GM10248 (cell line): ENCODE data around the gene MFAP3.
"Not testable (repeated sequence)": the region's sequence is repeated elsewhere in the genome, so short reads cannot be mapped to it uniquely, and the experiment has no call there.

Experiments used
- CTCF ChIA-PET: fragments of 300-600 bp; sonication (Branson Sonifier 250); formaldehyde crosslinking; extraction: SDS; loops from one replicate; lab custom pipeline; 2021; ENCODE audit warnings: antibody characterized with exemption; lab: Yijun Ruan, JAX
- POLR2A ChIA-PET: fragments of 350-650 bp; sonication (Branson Sonifier 250); formaldehyde crosslinking; extraction: SDS; loops from one replicate; lab custom pipeline; 2020; ENCODE audit warnings: antibody characterized with exemption; lab: Yijun Ruan, JAX
- DNase-seq: peaks from one replicate; pipeline ENCODE4 v3.0.0; 2012; ENCODE audit errors: extremely low spot score
- TF ChIP-seq, protein P1 (sequence below): IDR thresholded peaks from 2 replicates; pipeline ENCODE4 v1.5.1; 2012; ENCODE audit warnings: mild to moderate bottlenecking, low read depth; ENCODE audit errors: extremely low read depth, missing control alignments, control extremely low read depth

MFAP3 gene

DNA sequence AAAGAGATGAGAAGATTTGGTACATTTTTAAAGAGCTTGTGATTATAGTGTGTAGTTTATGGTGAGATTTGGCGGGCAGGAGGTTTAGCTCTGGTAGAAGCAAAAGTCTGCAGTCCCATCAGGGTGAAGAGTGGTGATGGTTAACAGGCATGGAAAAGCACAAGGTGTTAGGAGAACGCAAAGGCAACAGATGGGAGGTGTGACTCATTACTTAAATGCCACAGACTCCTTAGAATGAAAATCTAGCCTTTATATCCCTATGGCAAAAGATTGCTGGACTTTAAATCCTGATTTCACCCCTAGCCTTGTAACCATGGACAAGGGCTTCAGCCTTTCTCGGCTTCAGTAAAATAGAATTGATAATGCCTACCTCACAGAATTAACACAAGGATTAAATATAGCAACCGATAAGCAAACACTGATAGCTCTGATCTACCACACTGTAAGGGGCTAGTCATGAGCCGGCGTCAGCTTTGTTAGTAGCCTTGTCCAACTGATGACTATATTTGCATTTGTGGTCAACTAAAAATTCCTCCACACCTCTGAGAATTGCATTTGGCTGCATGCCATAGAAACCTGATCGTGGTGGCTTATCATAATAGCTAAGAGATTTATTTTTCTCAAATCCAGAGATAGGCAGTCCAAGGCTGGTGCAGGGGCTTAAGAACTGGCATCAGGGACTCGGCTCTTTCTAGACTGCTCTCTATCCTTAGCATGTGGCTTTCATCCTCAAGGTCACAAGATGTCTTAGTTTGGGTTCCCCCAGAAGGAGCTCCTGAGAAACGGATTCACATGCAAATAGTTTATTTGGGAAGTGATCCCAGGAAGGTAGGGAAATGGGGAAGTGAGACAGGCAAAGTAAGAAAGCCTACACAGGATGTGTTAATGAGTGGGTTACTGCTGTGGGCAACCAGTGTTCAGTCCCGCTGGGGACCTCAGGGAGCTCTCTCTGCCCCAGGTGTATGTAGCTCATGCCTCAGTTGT is 19.6 kb downstream of the MFAP3 start:
- ChIA-PET CTCF (interaction anchor here (0.8 to 7.6 kb wide), 15 partner anchors 9 to 462 kb away, joined by 3 to 64 read pairs (median 3); no protein-coding TSS in a partner anchor), POLR2A (no interaction called here)
- DNase-seq, result no peak
- TF ChIP-seq, protein P1, sequence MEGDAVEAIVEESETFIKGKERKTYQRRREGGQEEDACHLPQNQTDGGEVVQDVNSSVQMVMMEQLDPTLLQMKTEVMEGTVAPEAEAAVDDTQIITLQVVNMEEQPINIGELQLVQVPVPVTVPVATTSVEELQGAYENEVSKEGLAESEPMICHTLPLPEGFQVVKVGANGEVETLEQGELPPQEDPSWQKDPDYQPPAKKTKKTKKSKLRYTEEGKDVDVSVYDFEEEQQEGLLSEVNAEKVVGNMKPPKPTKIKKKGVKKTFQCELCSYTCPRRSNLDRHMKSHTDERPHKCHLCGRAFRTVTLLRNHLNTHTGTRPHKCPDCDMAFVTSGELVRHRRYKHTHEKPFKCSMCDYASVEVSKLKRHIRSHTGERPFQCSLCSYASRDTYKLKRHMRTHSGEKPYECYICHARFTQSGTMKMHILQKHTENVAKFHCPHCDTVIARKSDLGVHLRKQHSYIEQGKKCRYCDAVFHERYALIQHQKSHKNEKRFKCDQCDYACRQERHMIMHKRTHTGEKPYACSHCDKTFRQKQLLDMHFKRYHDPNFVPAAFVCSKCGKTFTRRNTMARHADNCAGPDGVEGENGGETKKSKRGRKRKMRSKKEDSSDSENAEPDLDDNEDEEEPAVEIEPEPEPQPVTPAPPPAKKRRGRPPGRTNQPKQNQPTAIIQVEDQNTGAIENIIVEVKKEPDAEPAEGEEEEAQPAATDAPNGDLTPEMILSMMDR, result no peak

DNA sequence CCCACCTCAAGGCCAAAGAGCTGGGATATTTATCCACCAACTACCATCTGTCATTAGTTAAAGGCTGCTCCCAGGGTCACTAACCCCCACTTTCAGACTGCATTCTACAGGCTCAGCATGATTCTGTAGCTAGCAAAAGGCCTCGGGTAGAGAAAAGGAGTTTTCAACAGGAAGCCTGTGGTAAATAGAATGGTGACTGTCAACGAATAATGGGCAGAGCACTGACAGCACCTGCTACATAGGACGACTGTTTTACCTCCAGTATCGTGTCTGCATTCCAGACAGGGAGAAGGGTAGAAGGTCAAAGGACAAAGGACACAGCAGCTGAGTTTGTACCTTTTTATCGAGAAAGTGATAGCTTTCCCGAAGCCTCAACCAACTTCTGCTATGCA is 20.3 kb downstream of the MFAP3 start:
- TF ChIP-seq, protein P1, result no peak
- no peak for DNase-seq
- ChIA-PET POLR2A (interaction anchor here (0.9 kb wide), 1 partner anchor 20 kb away, joined by 3 read pairs; the partner anchor contains the start of genes FAM114A2 and MFAP3), CTCF (interaction anchor here (0.8 to 7.6 kb wide), 14 partner anchors 10 to 462 kb away, joined by 3 to 64 read pairs (median 4); no protein-coding TSS in a partner anchor)

DNA sequence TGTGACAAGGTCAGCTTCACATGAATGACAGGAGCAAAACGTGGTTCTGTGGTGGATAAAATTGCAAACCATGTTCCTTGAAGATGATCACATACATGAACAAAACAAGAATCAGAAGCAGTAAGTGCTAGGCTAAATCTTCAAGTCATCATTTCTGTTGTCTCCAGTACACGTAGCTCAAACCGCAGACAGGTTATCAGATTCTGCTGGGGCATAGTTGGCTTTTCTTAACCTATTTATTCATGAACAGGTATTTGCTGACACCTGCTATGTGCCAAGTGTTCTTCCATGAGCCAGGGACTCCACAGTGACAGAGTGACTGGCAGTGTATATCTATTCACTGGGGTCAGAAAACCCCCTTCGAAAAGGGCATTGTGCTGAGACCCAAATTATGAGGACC is 20.8 kb downstream of the MFAP3 start:
- TF ChIP-seq, protein P1, result no peak
- ChIA-PET CTCF (interaction anchor here (0.8 to 7.6 kb wide), 12 partner anchors 9 to 461 kb away, joined by 3 to 64 read pairs (median 4); no protein-coding TSS in a partner anchor), POLR2A (interaction anchor here (0.6 to 0.9 kb wide), 2 partner anchors 21 to 849 kb away, joined by 3 read pairs; partner anchors contain the start of genes FAM114A2 and MFAP3)
- DNase-seq, result no peak

DNA sequence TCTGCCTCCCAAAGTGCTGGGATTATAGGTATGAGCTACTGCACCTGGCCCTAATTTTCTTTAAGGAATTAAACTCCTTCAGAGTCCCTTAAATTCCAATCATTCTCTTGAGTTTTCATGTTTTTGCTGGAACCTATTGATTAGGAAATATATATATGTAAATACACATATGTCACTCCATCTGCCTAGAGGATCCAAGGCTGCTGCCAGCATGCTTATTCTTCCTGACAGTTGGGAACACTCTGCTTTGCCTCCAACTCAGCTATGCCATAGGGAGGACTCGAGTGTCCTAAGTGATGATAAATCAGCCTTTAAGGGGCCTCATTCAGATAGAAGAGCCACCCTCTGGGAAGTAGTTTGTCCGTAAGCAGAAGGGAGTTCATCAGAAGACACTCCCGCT is 21.8 kb downstream of the MFAP3 start:
- no peak for DNase-seq
- ChIA-PET POLR2A (no interaction called here), CTCF (interaction anchor here (1.3 to 7.6 kb wide), 2 partner anchors 13 to 71 kb away, joined by 3 to 64 read pairs; no protein-coding TSS in a partner anchor)
- TF ChIP-seq, protein P1, result no peak

DNA sequence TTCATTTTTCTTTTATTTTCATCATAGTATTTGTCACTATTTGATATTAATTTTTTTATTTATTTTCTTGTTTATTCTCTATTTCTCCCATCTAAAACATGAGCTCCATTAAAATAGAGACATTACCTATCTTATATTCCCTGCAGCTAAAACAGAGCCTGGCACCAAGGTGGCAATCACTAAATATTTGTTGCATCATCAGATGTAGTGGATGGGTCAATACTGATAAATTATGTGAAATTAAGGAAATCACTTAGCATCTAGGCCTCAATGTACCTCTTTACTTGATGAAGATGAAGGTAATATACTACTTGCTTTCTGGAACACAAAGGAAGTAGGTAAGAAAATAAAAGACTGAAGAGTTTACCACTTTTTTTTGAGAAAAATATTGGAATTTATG is 24.6 kb downstream of the MFAP3 start:
- CTCF ChIA-PET, result interaction anchor here (0.9 to 7.6 kb wide), 4 partner anchors 10 to 275 kb away, joined by 3 to 64 read pairs (median 8); no protein-coding TSS in a partner anchor
- POLR2A ChIA-PET, result no interaction called here
- TF ChIP-seq, protein P1, result no peak
- no peak for DNase-seq

DNA sequence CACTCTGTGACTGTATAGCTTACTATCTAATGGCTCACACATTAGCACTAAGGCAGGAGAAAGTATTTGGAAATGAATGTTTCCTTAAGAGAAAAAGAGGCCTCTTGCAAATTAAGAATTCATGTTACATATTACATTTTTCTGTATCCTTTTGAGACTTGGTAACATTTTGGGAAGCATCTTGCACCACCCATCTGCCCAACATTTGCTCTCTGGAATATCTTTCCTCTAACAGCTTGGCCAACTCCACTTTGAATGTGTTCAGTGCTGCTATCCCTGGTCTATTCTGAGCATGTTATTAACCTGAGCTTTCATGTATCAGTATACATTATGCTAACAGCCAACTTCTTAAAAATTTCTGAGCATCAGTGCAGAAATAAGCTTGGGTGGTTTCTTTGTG is 27.2 kb downstream of the MFAP3 start:
- TF ChIP-seq, protein P1, result no peak
- CTCF ChIA-PET, result interaction anchor here (1.0 to 3.0 kb wide), 4 partner anchors 10 to 340 kb away, joined by 3 to 11 read pairs (median 7); no protein-coding TSS in a partner anchor
- POLR2A ChIA-PET, result no interaction called here
- no peak for DNase-seq

DNA sequence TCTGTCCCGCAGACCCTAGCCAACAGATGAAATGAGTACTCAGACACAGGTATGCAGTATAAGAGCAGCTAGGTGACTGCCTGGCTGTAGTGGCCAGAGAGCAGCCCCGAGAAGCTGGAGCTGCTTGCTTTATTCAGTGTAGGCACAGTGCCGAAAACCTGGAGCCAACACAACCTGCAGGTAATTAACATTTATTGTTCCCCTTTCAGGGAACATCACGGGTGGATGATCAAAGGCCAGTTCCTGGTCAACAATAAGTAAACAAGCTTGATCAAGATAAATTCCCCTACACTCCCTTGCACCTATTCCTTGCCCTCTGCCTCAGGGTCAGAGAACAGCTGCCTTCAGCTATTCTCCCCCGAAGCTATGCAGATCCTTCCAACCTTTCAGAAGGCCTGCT is 31.1 kb downstream of the MFAP3 start:
- POLR2A ChIA-PET, DNase-seq: not testable (repeated sequence)
- CTCF ChIA-PET, result interaction anchor here (0.7 to 4.5 kb wide), 11 partner anchors 11 to 399 kb away, joined by 3 to 32 read pairs (median 6); no protein-coding TSS in a partner anchor
